Stimulated activated CD8-positive, alpha-beta memory T cell treated with anti-CD3 and anti-CD28 coated beads, Interleukin-15, amount 100 ng/mL, for 48 hours (primary cell): ENCODE data around the gene DUOX2.

Experiments used
- DNase-seq, 2 donors: peaks; one replicate each; pipeline ENCODE4 v3.0.0-alpha.2; 2020; ENCODE audit warnings: low read depth in 2 of 2

The DUOX2 gene

GRCh38 chr15:45114076-45114750, at the start of gene DUOX2, which contains the start of gene DUOXA2:
DUOX2 (minus strand) TSS chr15:45114172; CDS start chr15:45113411, 761 bp downstream.
DUOXA2 (plus strand) TSS chr15:45114326; CDS start chr15:45114606, 280 bp downstream.
- no peak for DNase-seq

DNA sequence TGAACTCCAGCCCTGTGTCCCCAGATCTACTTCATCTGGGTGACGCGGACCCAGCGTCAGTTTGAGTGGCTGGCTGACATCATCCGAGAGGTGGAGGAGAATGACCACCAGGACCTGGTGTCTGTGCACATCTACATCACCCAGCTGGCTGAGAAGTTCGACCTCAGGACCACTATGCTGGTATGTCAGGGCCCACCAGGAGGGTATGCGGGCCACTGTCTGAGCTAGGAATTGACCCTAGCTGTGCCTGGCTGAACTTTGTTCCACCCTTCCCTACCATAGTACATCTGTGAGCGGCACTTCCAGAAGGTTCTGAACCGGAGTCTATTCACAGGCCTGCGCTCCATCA, 49.5 kb upstream of the DUOX2 start:
- no peak for DNase-seq

- peak; percentile 47 to 49 for DNase-seq
Measured at GRCh38 chr15:45162771-45163507, 49.0 kb upstream of the DUOX2 start.

DNA sequence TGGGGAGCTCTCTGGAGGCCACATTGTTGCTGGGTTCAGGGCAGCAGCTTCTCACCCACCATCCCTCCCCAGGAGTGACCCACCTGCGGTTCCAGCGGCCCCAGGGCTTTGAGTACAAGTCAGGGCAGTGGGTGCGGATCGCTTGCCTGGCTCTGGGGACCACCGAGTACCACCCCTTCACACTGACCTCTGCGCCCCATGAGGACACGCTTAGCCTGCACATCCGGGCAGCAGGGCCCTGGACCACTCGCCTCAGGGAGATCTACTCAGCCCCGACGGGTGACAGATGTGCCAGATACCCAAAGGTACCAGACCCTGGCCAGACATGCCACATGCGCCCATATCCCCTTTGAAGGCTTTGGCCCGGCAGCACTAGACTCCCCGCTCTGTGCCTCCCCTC, 47.7 kb upstream of the DUOX2 start:
- DNase-seq: no peak

DNA sequence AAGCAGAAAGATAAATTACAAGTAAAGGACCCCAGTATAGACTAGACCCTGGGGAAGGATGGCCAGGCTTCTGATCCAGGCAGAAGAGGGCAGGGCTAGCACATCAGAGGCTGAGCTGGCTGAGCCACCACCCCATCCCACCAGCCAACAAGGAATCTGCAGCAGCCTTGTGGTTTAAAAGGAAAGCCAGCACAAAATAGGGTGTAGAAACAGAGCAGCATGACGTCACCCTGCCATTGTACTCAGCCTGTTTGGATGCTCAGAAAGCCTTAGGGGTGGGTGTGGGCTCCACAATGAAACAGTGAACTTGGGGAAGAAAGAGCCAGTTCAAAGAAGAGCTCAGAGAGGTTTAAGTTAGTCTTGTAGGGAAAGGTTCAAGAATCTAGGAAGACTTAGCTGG, 44.0 kb upstream of the DUOX2 start:
- DNase-seq: peak in 1 of 2 donors; percentile 32

DNA sequence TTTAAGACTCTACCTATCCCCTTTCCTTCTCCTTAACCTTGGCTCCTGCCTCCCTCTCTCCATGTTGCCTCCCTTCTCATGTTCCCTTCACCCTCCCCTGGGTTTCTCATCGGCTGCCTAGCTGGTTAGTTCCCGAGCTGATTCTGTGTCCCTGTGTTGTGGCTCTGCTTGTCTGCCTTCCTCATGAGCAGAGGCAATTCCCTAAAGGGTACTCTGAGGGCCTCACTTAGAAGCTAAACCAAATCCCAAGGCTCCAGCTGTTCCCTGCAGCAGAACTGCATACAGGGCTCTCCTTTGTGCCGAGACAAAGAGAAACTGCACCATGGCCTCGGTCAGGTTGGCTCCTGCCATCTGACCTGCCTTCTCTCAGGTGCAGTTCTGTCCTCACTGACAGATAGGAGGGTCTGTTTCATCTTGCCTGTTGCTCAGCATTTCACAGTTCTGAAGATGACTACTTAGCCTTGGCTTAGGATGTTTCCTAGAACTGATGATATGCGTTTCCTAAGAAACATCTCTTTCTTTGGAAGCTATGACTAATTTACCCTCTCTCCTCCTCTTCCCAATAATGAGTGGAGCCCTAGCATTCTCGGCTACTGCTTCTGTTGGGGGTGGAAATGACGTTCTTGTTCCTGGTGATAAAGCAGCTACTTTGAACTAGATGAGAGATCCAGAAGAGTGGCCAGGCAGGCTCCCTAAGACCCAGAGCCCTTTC, 42.9 kb upstream of the DUOX2 start:
- no peak for DNase-seq

- DNase-seq: no peak
Measured at GRCh38 chr15:45155739-45156138, 41.8 kb upstream of the DUOX2 start.

DNA sequence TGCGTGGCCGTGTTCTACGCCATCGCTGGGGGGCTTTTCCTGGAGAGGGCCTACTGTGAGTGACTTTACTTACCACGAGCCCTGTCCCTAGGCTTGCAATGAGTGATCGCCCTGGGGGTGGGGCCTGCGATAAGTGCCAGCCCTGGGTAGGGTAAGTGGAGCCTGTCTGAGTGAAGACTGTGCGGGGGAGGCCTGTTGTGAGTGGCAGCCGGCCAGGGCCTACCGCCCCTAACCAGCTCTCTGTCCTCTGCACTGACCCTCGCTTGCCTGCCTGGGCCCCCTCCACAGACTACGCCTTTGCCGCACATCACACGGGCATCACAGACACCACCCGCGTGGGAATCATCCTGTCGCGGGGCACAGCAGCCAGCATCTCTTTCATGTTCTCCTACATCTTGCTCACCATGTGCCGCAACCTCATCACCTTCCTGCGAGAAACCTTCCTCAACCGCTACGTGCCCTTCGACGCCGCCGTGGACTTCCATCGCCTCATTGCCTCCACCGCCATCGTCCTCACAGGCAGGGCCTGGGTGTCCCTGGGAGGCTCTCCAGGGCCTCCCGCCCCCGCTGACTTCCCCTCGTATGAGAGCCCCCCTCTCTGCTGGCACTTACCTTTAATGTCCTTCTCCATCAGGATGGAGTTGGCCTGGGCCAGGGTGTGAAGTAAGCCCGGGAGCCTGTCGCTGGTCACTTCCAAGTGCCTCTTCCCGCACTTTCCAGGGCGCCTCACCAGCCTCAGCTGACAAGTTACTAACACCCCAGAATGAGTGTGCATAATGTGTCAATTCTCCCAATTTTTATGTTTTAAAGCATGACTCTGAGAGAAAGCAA, 38.2 kb upstream of the DUOX2 start:
- no peak for DNase-seq

DNA sequence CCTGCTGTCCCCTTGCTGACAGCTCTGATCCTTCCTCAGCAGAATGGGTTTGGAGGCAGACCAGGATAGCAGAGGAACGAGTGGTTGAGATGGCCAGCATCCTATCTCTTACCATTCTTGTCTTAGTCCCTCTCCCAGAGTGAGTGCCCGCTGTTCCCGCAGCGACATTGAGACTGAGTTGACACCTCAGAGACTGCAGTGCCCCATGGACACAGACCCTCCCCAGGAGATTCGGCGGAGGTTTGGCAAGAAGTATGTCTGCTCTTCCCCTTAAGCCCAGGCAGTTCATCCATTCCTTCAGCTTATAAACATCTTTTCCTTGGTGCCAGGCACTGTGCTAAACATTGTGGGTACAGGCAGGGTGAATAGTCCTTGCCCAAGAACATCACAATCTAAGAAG, 37.0 kb upstream of the DUOX2 start:
- no peak for DNase-seq

DNA sequence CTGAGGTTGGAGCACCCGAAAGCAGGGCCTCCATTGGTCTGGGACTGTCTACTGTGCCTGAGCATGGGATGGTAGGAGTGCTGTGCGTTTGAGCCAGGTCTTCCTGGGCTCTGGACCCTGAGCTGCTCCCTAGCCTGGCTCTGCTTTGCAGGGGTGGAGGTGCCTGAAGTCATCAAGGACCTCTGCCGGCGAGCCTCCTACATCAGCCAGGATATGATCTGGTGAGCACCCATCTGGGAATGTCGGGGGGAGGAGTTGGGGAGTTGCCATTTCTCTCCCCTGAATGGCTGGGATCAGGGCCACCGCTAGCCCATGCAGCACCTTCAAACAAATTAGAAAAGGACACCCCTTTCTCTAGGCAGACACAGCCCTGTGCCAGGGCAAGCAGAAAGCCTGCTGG, 36.5 kb upstream of the DUOX2 start:
- DNase-seq: no peak

DNA sequence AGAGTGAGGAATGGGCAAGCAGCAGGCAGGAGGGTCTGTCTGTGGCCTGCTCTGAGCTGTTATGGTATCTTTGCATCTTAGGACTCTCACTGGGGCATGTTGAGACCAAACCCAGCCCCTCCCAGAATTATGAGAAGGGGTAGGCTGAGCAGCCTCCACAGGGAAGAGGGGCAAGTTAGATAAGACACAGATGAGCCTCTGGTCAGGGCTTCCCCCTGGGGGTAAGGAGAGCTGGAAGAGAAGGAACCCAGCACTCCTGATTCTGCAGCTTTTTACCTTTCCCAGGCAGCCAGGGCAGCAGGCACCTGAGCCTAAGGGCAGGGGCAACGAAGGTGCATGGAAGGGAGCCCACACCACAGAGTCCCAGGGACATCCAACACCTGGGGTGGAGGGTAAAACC, 35.1 kb upstream of the DUOX2 start:
- DNase-seq: no peak

DNA sequence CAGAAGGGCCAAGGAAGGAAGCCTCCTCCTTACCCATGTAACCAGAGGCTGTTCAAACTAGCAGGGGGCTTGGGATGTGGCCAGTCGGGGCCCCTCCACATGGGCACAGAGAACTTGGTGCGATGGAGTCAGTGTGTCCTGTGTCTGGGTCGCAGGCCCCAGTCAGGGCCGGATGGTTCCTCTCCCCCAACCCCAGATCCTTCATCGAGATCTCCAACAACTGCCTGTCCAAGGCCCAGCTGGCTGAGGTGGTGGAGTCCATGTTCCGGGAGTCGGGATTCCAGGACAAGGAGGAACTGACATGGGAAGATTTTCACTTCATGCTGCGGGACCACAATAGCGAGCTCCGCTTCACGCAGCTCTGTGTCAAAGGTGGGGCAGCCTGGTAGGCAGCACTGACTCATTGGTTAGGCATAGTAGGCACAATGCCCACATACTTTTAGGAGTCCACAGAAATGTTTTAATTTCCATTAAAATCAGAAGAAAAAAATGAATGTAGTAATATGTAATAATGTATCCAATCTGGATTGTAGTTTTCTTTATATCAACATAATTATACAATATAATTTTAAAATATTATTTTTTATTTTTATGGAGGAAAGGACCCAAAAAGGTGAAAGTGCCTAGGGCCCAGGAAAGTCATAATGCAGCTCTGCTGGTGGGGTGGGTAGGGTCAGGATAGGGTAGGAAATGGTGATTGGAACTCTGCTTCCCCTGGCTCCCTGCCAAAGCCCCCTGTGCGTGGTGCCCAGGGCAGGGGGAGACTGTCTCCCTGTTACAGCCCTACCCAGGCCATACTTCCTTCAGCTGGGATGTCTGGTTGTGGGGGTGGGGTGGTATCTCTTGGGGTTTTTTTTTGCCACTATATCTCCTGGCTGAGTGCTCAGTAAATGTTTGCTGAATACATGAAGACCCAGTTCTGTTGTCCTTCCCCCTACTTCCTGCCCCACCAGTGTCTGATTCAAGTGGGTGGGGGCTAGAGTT, 34.4 kb upstream of the DUOX2 start:
- DNase-seq: no peak

GRCh38 chr15:45147606-45148005, 33.6 kb upstream of the DUOX2 start:
- DNase-seq: no peak

GRCh38 chr15:45146405-45146804, 32.4 kb upstream of the DUOX2 start:
- DNase-seq: no peak

DNA sequence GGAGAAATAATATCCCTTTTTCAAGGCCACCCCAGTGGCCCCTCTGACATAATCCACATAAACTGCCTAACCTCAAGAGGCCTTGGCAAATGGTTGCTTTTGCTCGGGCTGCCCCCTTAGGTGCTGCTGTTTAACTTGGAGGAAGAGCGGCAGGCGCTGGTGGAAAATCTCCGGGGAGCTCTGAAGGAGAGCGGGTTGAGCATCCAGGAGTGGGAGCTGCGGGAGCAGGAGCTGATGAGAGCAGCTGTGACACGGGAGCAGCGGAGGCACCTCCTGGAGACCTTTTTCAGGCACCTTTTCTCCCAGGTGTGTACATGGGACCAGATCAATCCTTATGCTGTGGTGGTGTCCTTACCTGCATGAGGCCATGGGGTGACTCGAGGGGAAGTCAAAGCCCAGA, 30.8 kb upstream of the DUOX2 start:
- DNase-seq: no peak

DNA sequence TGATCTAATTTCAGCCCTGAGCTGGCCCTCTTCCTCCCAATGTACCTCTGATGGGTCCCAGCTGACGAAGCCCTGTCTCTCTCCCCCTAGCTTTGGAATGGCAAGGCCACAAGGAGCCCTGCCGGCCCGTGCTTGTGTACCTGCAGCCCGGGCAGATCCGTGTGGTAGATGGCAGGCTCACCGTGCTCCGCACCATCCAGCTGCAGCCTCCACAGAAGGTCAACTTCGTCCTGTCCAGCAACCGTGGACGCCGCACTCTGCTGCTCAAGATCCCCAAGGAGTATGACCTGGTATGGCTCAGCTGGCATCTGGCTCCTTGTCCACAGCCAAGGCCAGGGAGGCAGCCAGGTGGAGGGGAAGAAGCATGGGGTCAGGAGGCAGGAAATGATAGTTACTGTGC, 30.0 kb upstream of the DUOX2 start:
- no peak for DNase-seq

DNA sequence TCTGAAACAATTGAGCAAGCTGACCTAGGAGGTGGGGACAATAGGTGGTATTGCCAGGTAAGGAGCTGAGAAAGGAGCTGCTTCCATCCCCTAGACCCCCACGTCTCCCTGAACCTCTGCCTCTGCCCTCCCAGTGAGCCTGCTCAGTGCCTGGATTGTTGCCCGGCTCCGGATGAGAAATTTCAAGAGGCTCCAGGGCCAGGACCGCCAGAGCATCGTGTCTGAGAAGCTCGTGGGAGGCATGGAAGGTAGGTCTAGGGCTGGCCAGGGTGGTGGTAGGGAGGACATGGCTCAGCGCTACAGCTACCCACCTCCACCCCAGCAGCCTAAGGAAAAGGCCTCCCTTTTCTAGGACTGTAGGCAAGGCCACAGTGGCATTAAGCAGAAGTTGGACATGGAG, 29.1 kb upstream of the DUOX2 start:
- DNase-seq: no peak

DNA sequence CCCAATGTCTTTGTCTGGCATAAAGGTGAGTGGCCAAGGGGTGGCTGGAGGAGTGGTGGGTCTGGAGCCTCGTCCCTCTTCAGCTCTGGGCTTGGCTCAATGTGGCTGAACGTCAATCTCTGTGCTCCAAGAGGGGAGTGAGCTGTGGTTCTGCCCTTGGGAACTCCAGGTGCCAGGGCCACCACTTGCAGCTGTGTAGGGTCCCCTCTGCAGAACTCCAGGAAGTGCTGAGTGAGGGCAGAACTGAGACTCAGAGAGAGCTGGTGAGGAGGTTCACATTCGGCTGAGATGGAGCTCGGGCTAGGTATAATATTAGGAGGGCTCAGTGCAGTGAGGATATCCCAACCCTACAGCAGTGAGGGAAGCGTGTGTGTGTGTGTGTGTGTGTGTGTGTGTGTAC, 27.4 kb upstream of the DUOX2 start:
- no peak for DNase-seq

GRCh38 chr15:45140557-45141250, 26.7 kb upstream of the DUOX2 start:
- no peak for DNase-seq

GRCh38 chr15:45139770-45140169, 25.8 kb upstream of the DUOX2 start:
- DNase-seq: no peak
